Left lung (tissue), 10 donors: ENCODE results near the gene CPSF2. TPM values are rescaled to one million over a fixed set of nuclear protein-coding genes. Genes with fewer than 3 reads are reported as not detected.

Experiments
- ATAC-seq: fragments of 200-7000 bp; cut with Tn5 transposase; one replicate; pipeline ENCODE4 v1.9.1; 2020; ENCODE audit warnings: moderate library complexity
- DNase-seq, 4 donors: peaks; one replicate each; pipeline ENCODE4 v3.0.0-alpha.2; 2013 to 2020
- H3K27ac ChIP-seq, 2 donors: fragments of 200-600 bp; sonication (generic) in 1 of 2; one replicate each; pipeline versions ENCODE4 v1.5.0 to v1.8.0; 2020 to 2021
- H3K27me3 ChIP-seq, 2 donors: fragments of 200-600 bp; sonication (generic) in 1 of 2; one replicate each; pipeline versions ENCODE4 v1.5.0 to v1.8.0; 2020 to 2021
- H3K36me3 ChIP-seq, 2 donors: fragments of 200-600 bp; sonication (generic) in 1 of 2; one replicate each; pipeline versions ENCODE4 v1.5.0 to v1.8.0; 2020 to 2021
- H3K4me1 ChIP-seq, 2 donors: fragments of 200-600 bp; one replicate each; pipeline ENCODE4 v1.8.0; 2021
- H3K4me3 ChIP-seq, 2 donors: fragments of 200-600 bp; sonication (generic) in 1 of 2; one replicate each; pipeline versions ENCODE4 v1.5.0 to v1.8.0; 2020 to 2021; ENCODE audit warnings: mild to moderate bottlenecking in 1 of 2
- H3K9me3 ChIP-seq, 2 donors: fragments of 200-600 bp; sonication (generic) in 1 of 2; one replicate each; pipeline versions ENCODE4 v1.5.0 to v1.8.0; 2020 to 2021
- CTCF ChIP-seq, 2 donors: fragments of 200-600 bp; sonication (generic) in 1 of 2; IDR thresholded peaks; one replicate each; pipeline versions ENCODE4 v1.5.0 to v1.8.0; 2021; ENCODE audit warnings: antibody characterized with exemption in 2 of 2
- intact Hi-C, 2 donors: fragments of 100-400 bp; cut with DNase I; formaldehyde crosslinking; loops; one replicate each; pipeline versions ENCODE4 v1.11.2 to v1.14.2; 2022
- polyA plus RNA-seq, 6 donors: library from polyadenylated mRNA; unstranded; fragments of 120-200 nt; gene quantifications; one replicate each; pipeline ENCODE4 v1.2.1, GENCODE V29; 2013; ENCODE audit not compliant: insufficient read length in 6 of 6
- total RNA-seq, 2 donors: library from RNA; stranded (reverse); fragmentation: NEBNext Ultra II Directional; extraction: Animal tissue kit (Norgen Biotek cat#: 25700); gene quantifications; one replicate each; pipeline ENCODE4 v1.2.1, GENCODE V29; 2021
- donor health status: DM: no; HTN: yes; CAD: no.
- donor health status: DM: no; HTN: no; CAD: no.

The CPSF2 gene
- total and polyA plus RNA-seq, 8 donors, result 51.8 to 64.6 (median 57.7) TPM

- Histone ChIP-seq H3K36me3 (no peaks in the 10 kb centered on the region), H3K27me3 (no peaks in the 10 kb centered on the region), H3K4me1 (no peaks in the 10 kb centered on the region), H3K4me3 (no peak overlapping the region), H3K9me3 (no peaks in the 10 kb centered on the region), H3K27ac (no peak overlapping the region)
- TF ChIP-seq CTCF (IDR thresholded peaks at IDR 0.05), result no peak
- ATAC-seq, result no peak
- DNase-seq, result no peak
- intact Hi-C loops, result no loop called here
These were observed 69.0 kb downstream of the CPSF2 start for GRCh38 chr14:92190768-92191167.

- intact Hi-C loops, result no loop called here
- ATAC-seq, result no peak
These were observed 77.0 kb downstream of the CPSF2 start for GRCh38 chr14:92198804-92199203.

GRCh38 chr14:92199763-92200162 is 78.0 kb downstream of the CPSF2 start:
- H3K4me1 ChIP-seq, result no peaks in the 10 kb centered on the region
- no peak overlapping the region for H3K27ac ChIP-seq
- no peaks in the 10 kb centered on the region for H3K36me3 ChIP-seq
- H3K4me3 ChIP-seq, result no peak overlapping the region
- intact Hi-C loops, result no loop called here
- H3K9me3 ChIP-seq, result no peaks in the 10 kb centered on the region
- DNase-seq, result no peak
- ATAC-seq, result no peak
- peaks cover 0 to 16% of the 10 kb centered on the region in 2 donors for H3K27me3 ChIP-seq
- no peak for TF ChIP-seq CTCF (IDR thresholded peaks at IDR 0.05)

More at GRCh38 chr14:92198804-92199203, 77.0 kb downstream of the CPSF2 start:
- H3K9me3 ChIP-seq, result no peaks in the 10 kb centered on the region
- TF ChIP-seq CTCF (IDR thresholded peaks at IDR 0.05), result no peak
- H3K27ac ChIP-seq, result no peak overlapping the region
- peaks cover 0 to 16% of the 10 kb centered on the region in 2 donors for H3K27me3 ChIP-seq
- DNase-seq, result no peak
- no peaks in the 10 kb centered on the region for H3K36me3 ChIP-seq
- H3K4me3 ChIP-seq, result no peak overlapping the region
- H3K4me1 ChIP-seq, result no peaks in the 10 kb centered on the region

- no peak for ATAC-seq
- Histone ChIP-seq H3K4me3 (no peak overlapping the region), H3K4me1 (no peaks in the 10 kb centered on the region), H3K36me3 (no peaks in the 10 kb centered on the region), H3K27ac (no peak overlapping the region), H3K9me3 (no peaks in the 10 kb centered on the region), H3K27me3 (peaks cover 0 to 16% of the 10 kb centered on the region in 2 donors)
- intact Hi-C loops, result no loop called here
- DNase-seq, result no peak
- TF ChIP-seq CTCF (IDR thresholded peaks at IDR 0.05), result no peak
These were observed 81.3 kb downstream of the CPSF2 start for GRCh38 chr14:92203116-92203515.

GRCh38 chr14:92204792-92205191 is 83.0 kb downstream of the CPSF2 start:
- intact Hi-C loops, result no loop called here
- no peak for ATAC-seq

More at GRCh38 chr14:92204792-92205191, 83.0 kb downstream of the CPSF2 start:
- no peak for DNase-seq
- Histone ChIP-seq H3K4me1 (no peaks in the 10 kb centered on the region), H3K27ac (no peak overlapping the region), H3K4me3 (no peak overlapping the region), H3K36me3 (no peaks in the 10 kb centered on the region), H3K9me3 (no peaks in the 10 kb centered on the region), H3K27me3 (peaks cover 0 to 3% of the 10 kb centered on the region in 2 donors)
- no peak for TF ChIP-seq CTCF (IDR thresholded peaks at IDR 0.05)
